KBM-7 (cell line): ENCODE measurements around the gene GPR137.
A peak's percentile ranks its signal among the peaks of the same experiment; 100 is the strongest.
"Not testable (repeated sequence)": the region's sequence is repeated elsewhere in the genome, so short reads cannot be mapped to it uniquely, and the experiment has no call there.

Experiments
- DNase-seq: peaks from one replicate; pipeline ENCODE4 v3.0.0-alpha.2; 2015
- in situ Hi-C: fragments of 300-500 bp; cut with MboI; formaldehyde crosslinking; loops from 2 replicates; pipeline ENCODE4 v1.14.3; 2020; ENCODE audit warnings: low sequenced_read_pairs, low pct_unique_long_range_greater_than_20kb, mixed read lengths

GPR137 gene

GRCh38 chr11:64296236-64296635, 10.6 kb downstream of the GPR137 start:
- no peak for DNase-seq
- in situ Hi-C loops, result no loop called here

- in situ Hi-C loops, result no loop called here
- no peak for DNase-seq
These were observed 11.4 kb downstream of the GPR137 start for GRCh38 chr11:64296830-64297698.

- no peak for DNase-seq
- in situ Hi-C loops, result no loop called here
These were observed 12.2 kb downstream of the GPR137 start for GRCh38 chr11:64297699-64298358.

- in situ Hi-C loops, result no loop called here
- no peak for DNase-seq
These were observed 13.6 kb downstream of the GPR137 start for GRCh38 chr11:64298966-64299846.

- no peak for DNase-seq
- in situ Hi-C loops, result no loop called here
These were observed 14.4 kb downstream of the GPR137 start, which contains the start of gene CATSPERZ for GRCh38 chr11:64299847-64300648. TSS of gene CATSPERZ (plus strand) at chr11:64300358. CDS start at chr11:64300411, 53 bp downstream.

GRCh38 chr11:64303109-64304031, 17.7 kb downstream of the GPR137 start:
- in situ Hi-C loops, result no loop called here
- DNase-seq, result no peak

GRCh38 chr11:64304032-64304315, 18.3 kb downstream of the GPR137 start:
- no peak for DNase-seq
- in situ Hi-C loops, result no loop called here

- in situ Hi-C loops, result no loop called here
- DNase-seq, result peak; percentile 96
These were observed 18.8 kb downstream of the GPR137 start for GRCh38 chr11:64304316-64305072.

GRCh38 chr11:64305075-64305690, 19.5 kb downstream of the GPR137 start, which contains the start of gene ESRRA:
TSS of gene ESRRA (plus strand) at chr11:64305524. CDS start at chr11:64307180, 1,656 bp downstream.
- in situ Hi-C loops, result no loop called here
- peak; percentile 99 for DNase-seq

- in situ Hi-C loops, result no loop called here
- DNase-seq, result peak; percentile 89
These were observed 20.3 kb downstream of the GPR137 start for GRCh38 chr11:64305691-64306562.

- in situ Hi-C loops, result no loop called here
- no peak for DNase-seq
These were observed 20.9 kb downstream of the GPR137 start for GRCh38 chr11:64306563-64306875.

- DNase-seq, result no peak
- in situ Hi-C loops, result no loop called here
These were observed 21.4 kb downstream of the GPR137 start for GRCh38 chr11:64306876-64307622.

GRCh38 chr11:64307795-64308194, 22.1 kb downstream of the GPR137 start:
- in situ Hi-C loops, DNase-seq: not testable (repeated sequence)

GRCh38 chr11:64312947-64313346, 27.3 kb downstream of the GPR137 start:
- in situ Hi-C loops, result no loop called here
- no peak for DNase-seq

GRCh38 chr11:64313491-64314145, 28.0 kb downstream of the GPR137 start:
- in situ Hi-C loops, result no loop called here
- no peak for DNase-seq
